MM.1S (cell line): ENCODE data around the gene ANO2.

Source experiments
- CTCF ChIP-seq: fragments of 300-600 bp; sonication (generic); IDR thresholded peaks from 2 replicates; pipeline ENCODE4 v1.5.1; 2016; ENCODE audit warnings: antibody characterized with exemption, low read length, mixed read lengths
- EZH2 ChIP-seq: fragments of 300-600 bp; sonication (generic); optimal IDR thresholded peaks from 2 replicates; pipeline ENCODE3; 2017; ENCODE audit warnings: low read depth, mild to moderate bottlenecking, antibody characterized with exemption, low read length, mixed read lengths
- EZH2phosphoT487 ChIP-seq: fragments of 300-600 bp; sonication (generic); IDR thresholded peaks from 2 replicates; pipeline ENCODE4 v1.6.1; 2018; ENCODE audit warnings: antibody characterized with exemption, low read length

- no peak for TF ChIP-seq CTCF
- TF ChIP-seq EZH2 = no peak
- no peak for TF ChIP-seq EZH2phosphoT487
Observed at GRCh38 chr12:5524769-5525436, 420.2 kb downstream of the ANO2 start.
